Activated naive CD8-positive, alpha-beta T cell treated with anti-CD3 and anti-CD28 coated beads, Interleukin-2, amount 50 U/mL, for 16 hours (primary cell): ENCODE measurements around the gene FAM78A.

Source experiments
- DNase-seq: peaks from one replicate; pipeline ENCODE4 v3.0.0-alpha.2; 2020; ENCODE audit warnings: low read depth, low spot score

The FAM78A gene

DNA sequence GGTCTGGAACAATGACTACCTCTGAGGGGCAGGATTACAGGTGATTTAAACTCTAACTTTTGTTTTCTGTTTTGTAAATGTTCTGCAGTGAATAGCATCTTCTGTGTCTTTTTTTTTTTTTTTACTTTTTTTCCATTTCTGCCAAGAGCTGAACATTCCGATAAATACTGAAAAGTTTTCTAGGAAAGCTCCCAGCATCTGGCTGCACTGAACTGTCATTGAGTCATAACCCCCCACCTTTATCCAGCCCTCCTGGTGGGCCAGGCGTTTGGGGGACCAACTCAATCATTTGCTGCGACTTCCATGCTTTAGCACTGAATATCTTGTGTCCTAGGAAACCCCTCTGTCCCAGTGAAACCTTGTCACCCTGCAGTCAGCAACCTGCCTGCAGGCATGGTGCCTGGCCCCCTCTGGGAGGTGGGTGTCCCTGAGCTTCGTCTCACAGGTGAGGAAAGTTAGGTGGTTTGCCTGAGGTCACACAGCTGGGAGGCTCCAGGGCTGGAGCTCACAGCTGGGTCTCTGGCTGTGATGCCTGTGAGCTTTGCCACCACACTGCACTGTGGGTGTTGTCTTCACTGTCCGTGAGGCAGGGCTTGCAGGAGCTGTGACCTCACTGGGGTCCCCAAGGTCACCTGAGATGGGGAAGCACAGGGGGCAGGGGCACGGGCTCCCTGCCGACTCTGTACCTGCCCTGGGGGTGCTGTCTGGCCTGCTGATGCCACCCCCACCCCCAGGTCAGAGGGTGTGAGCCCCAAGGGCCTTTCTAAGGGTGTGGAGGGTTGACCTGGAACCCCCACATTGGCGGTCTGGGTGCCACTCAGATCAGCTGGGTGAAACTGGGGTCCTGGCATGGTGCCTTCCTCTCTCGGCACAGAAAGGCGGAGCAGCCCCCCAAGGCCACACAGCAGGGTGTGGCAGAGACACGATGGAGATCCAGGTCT lies 27.3 kb upstream of the FAM78A start:
- DNase-seq, result no peak

DNA sequence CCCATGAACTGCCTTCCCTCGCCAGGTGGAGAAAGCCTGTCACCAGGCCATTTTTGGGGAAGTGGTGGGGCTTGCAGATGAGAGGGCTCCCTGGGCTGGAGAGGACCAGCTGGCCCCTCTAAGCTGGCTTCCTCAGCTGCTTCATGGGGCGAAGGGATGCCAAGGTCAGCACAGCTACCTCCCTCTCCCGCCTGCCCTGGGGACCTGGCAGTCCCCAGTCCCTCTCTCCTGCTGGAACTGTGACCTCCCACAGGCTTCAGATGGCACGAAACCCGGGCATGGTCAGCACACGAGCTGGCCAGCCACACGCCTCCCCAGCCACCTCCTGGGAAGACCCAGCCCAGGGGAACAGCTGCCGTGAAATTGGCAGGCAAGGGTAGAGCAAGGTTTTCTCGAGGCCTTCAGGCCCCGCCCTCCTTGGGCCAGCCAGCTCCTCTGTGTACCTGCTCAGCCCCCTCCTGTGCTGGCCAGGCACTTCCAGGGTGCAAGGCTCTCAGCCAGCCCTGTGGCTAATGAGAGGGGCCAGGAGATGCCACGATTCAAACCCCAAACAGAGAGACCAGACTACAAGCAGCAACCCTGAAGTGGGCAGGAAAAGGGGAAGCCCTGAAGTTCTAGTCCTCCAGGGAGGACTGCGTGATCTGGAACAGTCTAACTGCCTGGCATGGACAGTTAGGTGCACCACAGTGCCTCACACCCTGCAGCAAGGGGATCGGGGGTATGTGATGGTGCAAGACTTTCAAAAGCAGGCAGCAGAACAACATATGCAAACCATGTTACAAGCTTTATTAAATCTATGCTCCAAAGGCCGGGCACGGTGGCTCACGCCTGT lies 26.1 kb upstream of the FAM78A start:
- no peak for DNase-seq

DNA sequence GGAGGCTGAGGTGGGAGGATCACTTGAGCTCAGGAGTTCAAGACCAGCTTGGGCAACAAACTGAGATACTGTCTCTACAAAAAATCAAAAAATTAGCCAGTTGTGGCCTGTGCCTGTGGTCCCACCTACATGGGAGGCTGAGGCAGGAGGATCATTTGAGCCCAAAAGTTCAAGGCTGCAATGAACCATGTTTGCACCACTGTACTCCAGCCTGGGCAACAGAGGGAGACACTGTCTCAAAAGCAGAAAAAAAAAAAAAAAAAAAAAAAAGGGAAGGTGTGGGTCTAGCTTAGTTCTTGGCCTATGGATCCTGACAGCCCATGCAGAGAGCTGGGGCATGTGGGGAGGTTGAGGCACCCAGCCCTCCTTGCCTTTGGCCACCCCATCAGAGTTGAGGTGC lies 24.1 kb upstream of the FAM78A start:
- no peak for DNase-seq

DNA sequence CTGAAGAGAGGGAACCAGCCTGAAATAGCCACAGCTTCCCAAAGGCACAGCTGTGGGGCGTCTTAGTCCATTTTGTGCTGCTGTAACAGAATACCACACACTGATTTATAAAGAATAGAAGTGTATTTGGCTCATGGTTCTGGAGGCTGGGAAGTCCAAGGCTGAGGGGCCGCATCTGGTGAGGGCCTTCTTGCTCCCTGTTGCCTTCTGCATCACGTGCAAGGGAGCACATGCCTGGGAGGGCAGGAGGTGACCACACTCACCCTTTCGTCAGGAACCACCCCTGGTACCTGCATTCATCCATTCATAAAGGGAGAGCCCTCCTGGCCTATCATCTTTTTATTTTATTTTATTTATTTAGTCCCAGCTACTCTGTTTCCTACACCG lies 23.6 kb upstream of the FAM78A start:
- no peak for DNase-seq

- DNase-seq, result no peak
Observed at GRCh38 chr9:131299346-131299960, 23.1 kb upstream of the FAM78A start.

DNA sequence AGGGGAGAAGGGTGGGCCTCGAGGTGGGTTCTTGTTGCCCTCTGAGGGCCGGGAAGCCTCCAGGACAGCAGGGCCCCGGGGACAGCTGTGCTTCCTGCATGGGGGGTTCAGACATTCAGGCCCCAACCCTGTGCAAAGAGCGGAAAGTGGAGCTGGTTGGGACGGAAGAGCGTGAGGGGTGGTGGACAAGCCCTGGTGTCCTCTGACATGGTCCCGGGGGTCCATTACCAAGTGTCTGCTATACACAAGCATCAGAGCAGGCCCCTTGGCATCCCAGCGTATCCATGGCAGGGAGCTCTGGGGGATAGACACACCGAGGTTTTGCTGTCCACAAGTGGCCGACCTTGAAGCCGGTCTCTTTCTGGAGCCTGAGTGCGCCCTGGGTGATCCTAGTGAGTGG lies 22.5 kb upstream of the FAM78A start:
- DNase-seq, result no peak

GRCh38 chr9:131298341-131298740 lies 22.0 kb upstream of the FAM78A start:
- DNase-seq, result no peak

- no peak for DNase-seq
Observed at GRCh38 chr9:131297903-131298302, 21.6 kb upstream of the FAM78A start.

DNA sequence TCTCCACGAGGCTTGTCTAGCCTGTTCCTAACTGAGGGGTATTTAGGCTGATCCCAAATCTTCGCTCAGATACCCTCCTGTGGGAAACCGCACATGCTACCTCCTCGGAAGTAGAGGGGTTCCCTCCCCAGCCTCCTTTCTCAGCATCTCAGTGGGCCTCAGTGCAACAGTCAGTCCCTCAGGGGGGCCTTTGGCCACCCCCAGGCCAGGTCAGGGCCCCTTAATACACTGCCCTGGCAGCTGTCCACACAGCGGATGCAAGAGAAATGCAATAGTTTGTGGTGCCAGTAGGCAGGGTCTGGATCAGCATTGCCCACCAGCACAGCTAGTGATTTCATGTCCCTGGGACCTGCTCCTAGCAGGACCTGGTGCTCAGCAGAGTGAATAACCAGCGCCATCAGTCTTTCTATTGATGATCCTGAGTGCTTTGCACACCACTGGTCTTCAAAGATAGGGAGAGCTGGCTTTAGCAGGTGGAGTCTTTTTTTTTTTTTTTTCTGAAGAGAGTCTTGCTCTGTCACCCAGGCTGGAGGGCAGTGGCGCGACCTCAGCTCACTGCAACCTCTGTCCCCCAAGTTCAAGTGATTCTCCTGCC lies 20.7 kb upstream of the FAM78A start:
- DNase-seq, result no peak

GRCh38 chr9:131296460-131296859 lies 20.1 kb upstream of the FAM78A start:
- DNase-seq, result no peak

- DNase-seq, result no peak
Observed at GRCh38 chr9:131292937-131293336, 16.6 kb upstream of the FAM78A start.

GRCh38 chr9:131291795-131292315 lies 15.5 kb upstream of the FAM78A start:
- DNase-seq, result no peak

DNA sequence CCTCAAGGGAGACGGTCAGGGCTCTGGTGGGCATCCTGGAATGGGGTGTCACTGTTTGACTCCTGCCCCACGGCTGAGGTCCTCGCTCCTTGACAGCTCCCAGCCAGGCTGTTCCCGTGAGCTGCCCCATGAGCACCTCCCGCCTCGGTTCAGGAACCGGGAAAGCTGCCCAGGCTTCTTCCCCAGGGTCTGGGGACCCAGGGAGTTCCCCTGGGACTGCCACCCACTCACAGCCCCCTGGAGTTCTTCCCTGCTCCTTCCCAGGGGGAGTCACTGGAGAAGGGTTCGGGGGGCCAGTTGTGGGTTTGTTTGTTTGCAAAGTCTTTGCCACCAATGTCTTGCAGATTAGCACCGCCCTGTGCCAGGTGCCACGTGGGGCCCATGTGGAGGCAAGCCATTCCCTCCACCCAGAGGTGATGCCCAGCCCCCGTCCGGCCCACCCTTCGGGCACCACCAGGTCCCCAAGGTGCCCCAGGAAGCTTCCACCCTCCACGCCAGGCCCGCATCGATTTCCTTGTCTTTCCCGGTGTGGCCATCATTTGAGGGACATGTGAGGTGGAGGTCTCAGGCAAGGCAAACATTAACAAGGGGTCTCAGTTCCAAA lies 14.6 kb upstream of the FAM78A start:
- DNase-seq, result no peak

- DNase-seq, result no peak
Observed at GRCh38 chr9:131290036-131290766, 13.9 kb upstream of the FAM78A start.

GRCh38 chr9:131289301-131290035 lies 13.2 kb upstream of the FAM78A start, which contains the start of gene PLPP7:
Gene PLPP7, plus strand, starts transcription at chr9:131289723. Its CDS starts 275 bp downstream, at chr9:131289998.
- DNase-seq, result no peak

- no peak for DNase-seq
Observed at GRCh38 chr9:131288217-131288616, 11.9 kb upstream of the FAM78A start.

GRCh38 chr9:131287359-131287758 lies 11.0 kb upstream of the FAM78A start:
- no peak for DNase-seq

GRCh38 chr9:131284856-131285255 lies 8.5 kb upstream of the FAM78A start:
- DNase-seq, result no peak

- no peak for DNase-seq
Observed at GRCh38 chr9:131282688-131283422, 6.5 kb upstream of the FAM78A start.
